ENCODE data around the gene FMN2.

The FMN2 gene

DNA sequence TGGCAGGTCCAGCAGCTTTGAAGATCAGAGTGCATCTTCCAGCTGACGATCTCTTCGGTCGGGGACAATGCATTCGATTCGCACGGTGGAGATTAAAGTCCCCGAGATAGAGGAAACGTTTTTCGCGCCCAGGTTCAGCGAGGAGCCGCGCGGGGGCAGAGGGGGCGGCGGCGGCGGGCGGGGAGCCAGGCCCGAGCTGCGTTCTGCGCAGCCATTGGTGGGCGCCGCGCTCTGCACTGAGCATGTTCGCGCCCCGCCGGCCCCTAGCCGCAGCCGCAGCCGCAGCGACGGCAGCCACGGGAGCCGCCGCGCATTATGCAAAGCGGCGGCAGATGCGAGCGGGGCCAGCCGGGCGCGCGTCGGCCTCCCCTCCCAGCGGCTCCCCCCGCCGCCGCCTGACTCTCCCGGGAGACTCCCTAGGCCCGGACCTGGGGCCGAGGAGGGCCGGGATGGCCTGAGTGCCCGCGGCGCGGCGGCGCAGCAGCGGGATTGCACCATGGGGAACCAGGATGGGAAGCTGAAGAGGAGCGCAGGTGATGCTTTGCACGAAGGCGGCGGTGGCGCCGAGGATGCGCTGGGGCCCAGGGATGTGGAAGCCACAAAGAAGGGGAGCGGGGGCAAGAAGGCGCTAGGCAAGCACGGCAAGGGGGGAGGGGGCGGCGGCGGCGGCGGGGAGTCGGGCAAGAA is at the start of gene FMN2:
FMN2 (plus strand) TSS at position 270 of the 687 bp plus-strand sequence; CDS start at position 497, 227 bp downstream.
- DNase-seq, result peak; percentile 36

DNA sequence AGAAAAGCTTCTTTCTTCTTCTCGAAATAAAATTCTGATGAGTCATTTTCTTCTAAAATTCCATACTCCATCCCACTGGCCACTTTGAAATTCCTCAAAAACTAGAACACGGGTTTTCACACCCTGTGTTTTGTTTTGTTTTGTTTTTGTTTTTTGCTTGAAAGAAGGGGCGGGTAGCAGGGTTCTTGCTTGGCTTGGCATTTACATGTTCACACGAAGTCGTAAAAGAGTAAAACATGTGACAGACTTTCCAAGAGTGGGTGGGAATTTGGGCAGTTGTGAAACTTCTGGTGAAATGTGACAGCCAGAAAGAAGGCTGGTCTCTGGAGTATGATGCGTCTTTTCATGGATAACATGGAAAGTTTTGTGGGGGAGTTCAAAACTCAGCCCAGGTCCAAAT is 47.1 kb upstream of the FMN2 start:
- DNase-seq, result no peak

DNA sequence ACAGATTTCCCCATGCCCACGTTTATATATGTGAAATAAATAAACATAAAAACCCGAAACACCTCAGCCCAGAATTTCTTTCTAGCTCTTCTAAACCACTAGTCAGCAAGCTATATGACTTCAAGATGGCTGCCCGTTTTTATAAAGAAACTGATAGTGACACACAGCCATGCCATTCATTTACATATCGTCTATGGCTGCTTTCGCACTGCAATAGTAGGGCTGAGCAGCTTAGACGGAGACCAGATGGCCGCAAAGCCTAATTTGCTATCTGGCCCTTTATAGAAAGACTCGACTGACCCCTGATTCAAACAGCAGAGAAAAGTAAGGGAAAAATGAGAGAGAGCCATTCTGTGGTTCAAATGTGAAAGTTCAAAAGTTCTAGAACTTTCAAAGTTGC is 45.7 kb upstream of the FMN2 start:
- no peak for DNase-seq

- no peak for DNase-seq
Observed at GRCh38 chr1:240054109-240054701, 37.5 kb upstream of the FMN2 start.

DNA sequence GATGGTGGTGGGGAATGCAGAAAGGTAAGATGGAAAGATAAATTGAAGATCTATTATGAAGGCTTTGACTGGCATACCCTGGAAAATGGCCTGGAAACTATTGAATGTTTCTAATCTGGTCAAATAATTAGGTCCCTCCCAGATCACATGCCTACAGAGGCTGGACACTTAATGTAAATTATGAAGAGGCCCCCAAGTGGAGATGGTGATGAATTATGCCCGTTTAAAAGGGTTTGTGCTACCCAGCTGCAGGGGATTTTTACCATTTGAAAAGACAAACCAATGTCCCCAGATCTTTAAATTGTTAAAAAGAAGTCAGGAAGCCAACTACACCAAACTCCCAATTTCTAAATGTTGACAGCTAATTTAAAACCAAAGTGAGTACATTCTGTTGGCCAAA is 35.7 kb upstream of the FMN2 start:
- DNase-seq, result no peak

GRCh38 chr1:240056350-240056749 is 35.3 kb upstream of the FMN2 start:
- no peak for DNase-seq

- DNase-seq, result no peak
Observed at GRCh38 chr1:240058049-240058448, 33.6 kb upstream of the FMN2 start.

- no peak for DNase-seq
Observed at GRCh38 chr1:240068961-240069360, 22.7 kb upstream of the FMN2 start.

DNA sequence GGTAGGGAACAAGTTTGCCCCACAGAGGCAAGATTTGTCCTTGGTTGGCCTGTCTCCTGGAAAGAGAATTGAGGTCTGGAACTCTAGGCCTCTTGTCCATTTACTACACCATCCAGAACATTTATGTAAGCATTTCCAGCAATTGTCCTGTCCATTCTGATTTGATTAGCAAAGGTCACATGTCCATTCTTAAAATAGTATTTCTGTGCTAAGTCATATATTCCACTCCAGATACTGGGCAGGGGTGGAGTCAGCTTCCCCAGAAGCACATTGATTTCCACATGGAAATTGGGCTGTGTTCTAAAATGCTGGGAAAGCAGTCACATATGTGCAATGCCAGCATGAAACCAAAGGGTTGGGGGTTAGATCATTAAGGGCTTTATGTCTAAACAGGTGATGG is 21.5 kb upstream of the FMN2 start:
- DNase-seq, result no peak

DNA sequence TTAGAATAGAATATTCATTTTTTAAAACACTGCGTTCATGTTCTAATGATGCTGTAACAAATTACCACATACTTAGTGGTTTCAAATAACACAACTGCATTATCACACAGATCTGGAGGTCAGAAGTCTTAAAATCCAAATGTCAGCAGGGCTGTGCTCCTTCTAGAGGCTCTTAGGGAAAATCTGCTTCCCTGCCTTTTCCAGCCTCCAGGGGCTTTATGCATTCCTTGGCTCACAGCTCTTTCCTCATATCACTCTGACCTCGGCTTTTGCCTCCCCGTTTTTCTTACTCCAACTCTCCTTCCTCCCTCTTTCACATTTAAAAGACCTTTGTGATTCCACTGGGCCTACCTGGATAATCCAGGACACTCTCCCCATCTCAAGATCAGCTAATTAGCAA is 18.6 kb upstream of the FMN2 start:
- no peak for DNase-seq

- no peak for DNase-seq
Observed at GRCh38 chr1:240074422-240074821, 17.3 kb upstream of the FMN2 start.

DNA sequence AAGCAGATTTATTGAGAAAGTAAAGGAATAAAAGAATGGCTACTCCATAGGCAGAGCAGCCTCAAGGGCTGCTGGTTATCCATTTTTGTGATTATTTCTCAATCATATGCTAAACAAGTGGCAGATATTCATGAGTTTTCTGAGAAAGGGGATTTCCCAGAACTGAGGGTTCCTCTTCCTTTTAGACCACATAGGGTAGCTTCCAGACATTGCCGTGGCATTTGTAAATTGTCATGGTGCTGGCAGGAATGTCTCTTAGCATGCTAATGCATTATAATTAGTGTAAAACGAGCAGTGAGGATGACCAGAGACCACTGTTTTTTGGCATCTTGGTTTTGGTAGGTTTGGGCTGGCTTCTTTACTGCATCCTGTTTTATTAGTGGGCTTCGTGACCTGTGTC is 16.8 kb upstream of the FMN2 start:
- no peak for DNase-seq

DNA sequence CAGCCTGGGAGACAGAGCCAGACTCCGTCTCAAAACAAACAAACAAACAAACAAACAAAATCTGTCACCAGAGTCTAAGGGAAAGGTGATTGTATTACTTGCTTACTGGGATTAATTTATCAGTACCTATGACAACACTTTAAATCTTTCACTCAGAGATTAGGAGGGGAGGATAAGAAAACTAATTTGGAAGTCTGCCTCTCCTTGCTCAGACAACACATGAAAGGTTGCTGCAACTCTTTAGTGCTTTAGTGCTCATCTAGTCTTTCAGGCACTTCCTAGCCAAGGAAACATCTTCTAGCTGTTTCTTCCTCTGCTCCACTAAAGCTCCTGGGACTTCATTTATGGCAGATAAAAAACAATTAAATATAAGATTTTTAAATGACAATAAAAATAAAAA is 7.3 kb upstream of the FMN2 start:
- no peak for DNase-seq

GRCh38 chr1:240084749-240085148 is 6.9 kb upstream of the FMN2 start:
- no peak for DNase-seq

DNA sequence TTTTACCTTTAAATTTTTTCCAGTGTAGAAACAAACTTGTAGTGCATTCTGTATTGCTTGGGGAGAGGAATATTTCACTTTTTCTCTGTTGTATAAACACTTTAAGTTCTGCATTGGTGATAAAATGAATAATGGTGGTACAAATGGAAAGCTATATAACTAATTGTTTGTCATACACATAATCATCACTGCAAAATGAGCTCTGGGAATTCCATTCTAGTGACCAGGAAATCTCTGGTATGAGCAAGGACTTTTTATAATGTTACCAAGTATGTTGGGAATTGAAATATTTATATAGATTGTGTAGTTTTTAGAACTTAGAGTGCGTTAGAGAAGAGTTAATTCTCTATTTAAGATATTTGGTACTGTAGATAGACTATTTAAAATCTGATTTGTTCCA is 5.0 kb upstream of the FMN2 start:
- no peak for DNase-seq

DNA sequence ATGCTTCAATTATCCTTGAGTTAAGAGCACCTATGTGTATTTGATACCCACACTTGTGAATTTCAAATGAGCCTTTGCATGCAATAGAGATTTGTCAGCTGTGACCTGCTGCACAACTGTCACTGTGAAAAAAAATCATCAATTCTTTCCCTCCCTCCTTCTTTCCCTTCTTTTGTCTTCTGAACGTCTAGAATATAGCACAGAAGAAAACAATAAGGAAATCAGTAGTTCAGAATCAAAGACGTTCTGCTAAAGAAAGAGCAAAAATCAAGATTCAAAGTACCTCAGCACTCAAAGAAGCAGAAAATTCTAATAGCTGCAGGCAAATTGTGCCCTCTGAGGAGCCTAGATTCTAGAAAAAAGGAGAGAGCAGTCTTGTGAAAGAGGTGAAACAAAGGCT is 1.7 kb upstream of the FMN2 start:
- DNase-seq, result no peak

- no peak for DNase-seq
Observed at GRCh38 chr1:240090957-240091600, 604 bp upstream of the FMN2 start.

GRCh38 chr1:240092301-240093119 is 827 bp downstream of the FMN2 start:
- DNase-seq, result no peak

DNA sequence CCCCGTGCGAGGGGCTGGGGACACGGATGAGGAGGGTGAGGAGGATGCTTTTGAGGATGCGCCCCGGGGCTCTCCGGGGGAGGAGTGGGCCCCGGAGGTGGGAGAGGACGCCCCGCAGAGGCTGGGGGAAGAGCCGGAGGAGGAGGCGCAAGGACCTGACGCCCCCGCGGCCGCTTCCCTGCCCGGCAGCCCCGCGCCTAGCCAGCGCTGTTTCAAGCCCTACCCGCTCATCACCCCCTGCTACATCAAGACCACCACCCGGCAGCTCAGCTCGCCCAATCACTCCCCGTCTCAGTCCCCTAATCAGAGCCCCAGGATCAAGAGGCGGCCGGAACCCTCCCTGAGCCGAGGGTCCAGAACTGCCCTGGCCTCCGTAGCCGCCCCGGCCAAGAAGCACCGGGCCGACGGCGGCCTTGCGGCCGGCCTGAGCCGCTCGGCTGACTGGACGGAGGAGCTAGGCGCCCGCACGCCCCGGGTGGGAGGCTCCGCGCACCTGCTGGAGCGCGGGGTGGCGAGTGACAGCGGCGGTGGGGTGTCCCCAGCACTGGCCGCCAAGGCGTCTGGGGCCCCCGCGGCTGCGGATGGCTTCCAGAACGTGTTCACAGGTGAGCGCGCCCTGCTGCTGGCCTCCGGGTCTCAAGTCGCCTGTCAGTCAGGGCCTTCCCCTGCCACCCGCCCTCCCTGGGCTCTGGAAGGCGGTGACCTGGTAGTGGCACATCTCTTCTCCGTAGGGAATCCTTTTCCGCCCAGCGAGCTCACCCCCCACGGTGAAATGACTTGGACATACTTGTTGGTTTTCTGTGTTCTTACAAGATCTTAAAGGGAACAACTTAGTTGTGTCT is 1.7 kb downstream of the FMN2 start:
- no peak for DNase-seq

DNA sequence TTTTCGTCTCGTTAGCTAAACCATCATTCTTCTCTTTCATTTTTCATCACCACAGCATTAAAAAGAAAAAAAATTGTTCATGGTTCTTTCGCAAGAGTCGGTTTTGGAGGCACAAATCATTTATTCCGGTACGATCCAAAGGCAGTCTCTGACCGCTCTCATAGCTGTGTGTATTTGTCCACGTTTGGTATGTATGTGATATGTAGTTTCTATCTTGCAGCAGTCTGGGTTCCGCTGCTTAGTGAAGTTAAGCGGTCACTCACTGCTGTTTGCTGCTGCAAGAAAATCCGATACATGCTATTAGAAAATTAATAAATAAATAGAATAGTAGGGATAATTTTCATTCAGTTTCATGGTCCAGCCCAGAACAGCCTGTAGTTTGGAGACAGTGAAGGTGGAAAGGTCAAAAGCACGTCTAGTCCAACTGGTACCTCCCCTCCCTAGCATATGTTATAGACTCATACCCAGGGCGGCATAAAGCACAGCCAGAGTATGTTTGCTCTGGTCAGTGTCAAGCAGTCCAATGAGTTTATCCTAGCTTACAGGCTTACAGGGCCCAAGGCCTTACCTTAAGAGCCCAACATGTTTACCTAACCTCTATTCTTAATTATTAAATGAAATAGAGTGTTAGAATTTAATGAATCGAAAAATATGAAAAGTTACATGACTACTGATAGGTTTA is 2.5 kb downstream of the FMN2 start:
- DNase-seq, result no peak

DNA sequence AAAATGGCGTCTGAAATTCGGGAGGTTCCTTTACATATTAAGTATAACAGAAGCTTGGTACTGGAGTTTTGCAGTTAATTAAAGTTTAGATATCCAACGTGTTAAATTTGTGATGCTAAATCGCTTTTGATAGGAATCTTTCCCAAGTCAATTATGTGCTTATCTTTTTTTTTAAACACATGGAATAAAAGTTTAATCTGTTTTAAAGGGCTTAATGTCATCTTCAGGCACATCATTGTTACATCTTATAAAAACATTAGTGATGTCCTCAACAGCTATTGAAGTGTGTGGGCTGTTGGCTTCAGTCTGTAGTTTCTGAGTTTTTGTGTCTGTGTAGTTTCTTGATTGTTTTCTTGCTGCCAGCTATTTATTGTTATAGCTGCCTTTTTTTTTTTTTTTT is 5.3 kb downstream of the FMN2 start:
- DNase-seq, result no peak

DNA sequence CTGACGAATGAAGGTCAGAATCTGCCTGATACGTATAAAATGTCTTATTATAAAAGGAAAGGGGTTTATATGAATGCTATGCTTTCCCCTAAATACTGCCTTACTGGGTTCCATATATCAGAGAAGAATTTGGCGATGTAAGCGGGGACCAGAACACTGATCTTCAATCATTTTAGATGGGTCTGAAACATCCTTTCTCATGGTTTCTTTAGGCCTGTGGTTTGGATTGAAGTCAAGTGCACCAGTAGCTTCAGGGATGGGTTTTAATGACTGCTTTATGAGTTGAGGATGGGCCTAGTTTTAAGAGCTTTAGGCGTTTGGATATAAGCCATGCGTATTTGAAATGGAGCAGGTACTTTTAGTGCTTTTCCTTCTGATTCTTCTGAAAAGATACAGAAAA is 6.9 kb downstream of the FMN2 start:
- DNase-seq, result no peak

Data from NCI-H1417 treated with DMSO at 0.1 percent for 48 hours (cell line).